SU-DHL-6 (cell line): ENCODE results near the gene SLC38A8.

Source experiments
- EZH2phosphoT487 ChIP-seq: fragments of 200-600 bp; sonication (generic), shearing (Covaris generic); conservative IDR thresholded peaks from 2 replicates; pipeline ENCODE4 v1.6.1; 2018; ENCODE audit warnings: mild to moderate bottlenecking, antibody characterized with exemption, low read length, moderate library complexity, mixed read lengths
- TF ChIP-seq, protein P1 (sequence below): fragments of 200-600 bp; sonication (generic); IDR thresholded peaks from one replicate; pipeline ENCODE4 v1.5.1; 2017; ENCODE audit warnings: antibody characterized with exemption, mild to moderate bottlenecking, low read length, moderate library complexity; ENCODE audit not compliant: insufficient read depth, poor library complexity, severe bottlenecking

DNA sequence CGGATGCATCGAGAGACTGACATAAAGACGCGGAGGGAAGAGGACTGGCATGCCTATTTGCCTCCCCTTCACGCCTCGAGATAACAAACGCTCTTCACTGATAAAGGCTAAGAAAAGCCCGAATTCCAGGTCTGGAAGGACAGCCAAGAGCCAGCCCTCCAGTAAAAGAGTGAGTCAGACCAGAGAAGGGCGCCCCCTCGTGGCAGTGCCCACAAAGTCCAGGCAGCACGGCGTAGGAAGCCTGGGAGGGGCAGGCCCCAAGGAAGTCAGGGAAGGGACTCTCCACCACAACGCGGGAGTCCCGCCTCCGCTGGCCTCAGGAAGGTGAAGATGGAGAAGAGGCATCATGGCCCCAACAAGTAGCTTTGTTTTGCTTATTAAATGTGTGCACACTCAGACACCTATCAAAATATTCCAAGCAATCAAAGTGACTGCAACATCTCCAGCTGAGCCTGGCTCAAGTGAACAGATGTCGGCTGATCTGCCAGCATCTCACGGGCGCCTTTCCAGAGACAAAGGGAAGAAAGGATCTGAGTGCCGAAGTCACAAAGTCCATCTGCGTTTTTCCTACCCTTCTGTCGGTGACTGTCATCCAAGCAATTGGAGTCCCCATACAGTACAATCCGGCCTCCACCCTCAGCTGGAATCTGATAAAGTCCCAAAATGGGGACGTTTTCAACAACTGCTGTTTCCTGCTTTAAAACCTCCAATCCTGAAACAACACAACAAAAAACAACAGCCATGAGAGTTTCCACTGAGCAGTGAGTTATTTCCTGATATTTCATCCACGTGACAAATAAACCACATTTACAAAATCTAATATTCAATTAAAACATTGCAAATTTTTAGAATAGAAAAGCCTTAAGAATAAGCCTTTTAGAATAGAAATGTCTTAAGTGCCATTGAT, 20.4 kb upstream of the SLC38A8 start:
- TF ChIP-seq, protein P1, sequence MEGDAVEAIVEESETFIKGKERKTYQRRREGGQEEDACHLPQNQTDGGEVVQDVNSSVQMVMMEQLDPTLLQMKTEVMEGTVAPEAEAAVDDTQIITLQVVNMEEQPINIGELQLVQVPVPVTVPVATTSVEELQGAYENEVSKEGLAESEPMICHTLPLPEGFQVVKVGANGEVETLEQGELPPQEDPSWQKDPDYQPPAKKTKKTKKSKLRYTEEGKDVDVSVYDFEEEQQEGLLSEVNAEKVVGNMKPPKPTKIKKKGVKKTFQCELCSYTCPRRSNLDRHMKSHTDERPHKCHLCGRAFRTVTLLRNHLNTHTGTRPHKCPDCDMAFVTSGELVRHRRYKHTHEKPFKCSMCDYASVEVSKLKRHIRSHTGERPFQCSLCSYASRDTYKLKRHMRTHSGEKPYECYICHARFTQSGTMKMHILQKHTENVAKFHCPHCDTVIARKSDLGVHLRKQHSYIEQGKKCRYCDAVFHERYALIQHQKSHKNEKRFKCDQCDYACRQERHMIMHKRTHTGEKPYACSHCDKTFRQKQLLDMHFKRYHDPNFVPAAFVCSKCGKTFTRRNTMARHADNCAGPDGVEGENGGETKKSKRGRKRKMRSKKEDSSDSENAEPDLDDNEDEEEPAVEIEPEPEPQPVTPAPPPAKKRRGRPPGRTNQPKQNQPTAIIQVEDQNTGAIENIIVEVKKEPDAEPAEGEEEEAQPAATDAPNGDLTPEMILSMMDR: peak; percentile 87
- no peak for TF ChIP-seq EZH2phosphoT487
